Measurements from ENCODE around the gene SYT13.

SYT13 gene

DNA sequence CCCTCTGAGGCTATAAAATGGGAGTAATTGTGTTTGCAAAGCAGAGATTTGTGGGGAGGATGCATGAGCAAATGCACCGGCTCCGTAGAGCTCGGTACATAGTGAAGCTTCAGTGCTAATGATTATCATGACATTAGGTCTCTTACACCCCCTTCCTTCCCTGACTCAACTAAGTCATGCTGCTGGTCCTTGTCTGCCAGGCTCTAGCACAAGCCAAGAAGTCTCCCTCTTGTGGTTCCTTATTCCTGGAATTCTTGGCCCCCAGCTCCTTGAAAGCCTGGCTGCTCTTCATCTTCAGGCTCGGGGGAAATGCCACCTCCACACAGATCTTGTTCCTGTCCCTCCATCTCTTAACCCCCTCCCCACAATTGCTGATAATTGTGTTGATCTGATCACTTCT, 45.7 kb upstream of the SYT13 start:
- no peak for DNase-seq (ENCODE audit: extremely low read depth, low read depth)
- no peak overlapping the region for H3K4me3 ChIP-seq (replicated peaks; ENCODE audit: low read depth, low read length)
- TF ChIP-seq CTCF (IDR thresholded peaks at IDR 0.05; ENCODE audit: low read depth, low read length, missing control alignments): no peak

- no peak for TF ChIP-seq CTCF (IDR thresholded peaks at IDR 0.05; ENCODE audit: low read depth, low read length, missing control alignments)
- no peak overlapping the region for H3K4me3 ChIP-seq (replicated peaks; ENCODE audit: low read depth, low read length)
- DNase-seq (ENCODE audit: extremely low read depth, low read depth): no peak
Measured at GRCh38 chr11:45328726-45329125, 42.6 kb upstream of the SYT13 start.

GRCh38 chr11:45324459-45324858, 38.3 kb upstream of the SYT13 start:
- no peak for DNase-seq (ENCODE audit: extremely low read depth, low read depth)
- TF ChIP-seq CTCF (IDR thresholded peaks at IDR 0.05; ENCODE audit: low read depth, low read length, missing control alignments): no peak
- no peak overlapping the region for H3K4me3 ChIP-seq (replicated peaks; ENCODE audit: low read depth, low read length)

DNA sequence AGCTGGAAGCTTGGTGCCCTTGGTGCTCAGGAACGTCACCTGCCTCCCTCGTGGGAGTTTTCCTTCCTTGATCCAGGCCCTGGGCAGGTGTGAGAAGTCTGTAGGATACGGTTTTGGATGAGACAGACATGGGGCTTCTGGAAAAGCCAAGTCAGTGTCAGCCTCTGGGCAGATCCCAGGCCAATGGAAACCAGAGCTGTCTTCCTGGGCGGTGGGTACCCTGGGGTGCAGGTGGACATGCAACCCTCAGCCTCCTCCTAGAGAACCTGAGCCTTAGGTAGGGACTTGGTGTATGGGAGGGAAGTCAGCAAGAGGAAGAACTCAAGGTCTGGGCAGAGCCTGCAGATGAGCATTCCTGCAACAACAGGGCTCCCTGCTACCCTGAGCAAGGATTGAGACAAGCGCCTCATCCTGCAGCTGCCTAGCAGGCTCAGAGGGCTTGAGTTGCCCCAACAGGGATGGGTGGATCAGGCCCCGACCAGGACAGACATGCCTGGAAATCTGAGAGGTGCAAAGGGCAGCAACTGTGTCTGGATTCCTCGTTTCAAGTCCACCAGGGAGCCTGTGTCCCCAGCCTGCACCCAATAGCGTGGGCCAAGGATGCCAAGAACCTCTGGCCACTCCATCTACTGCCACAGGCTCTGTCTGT, 37.6 kb upstream of the SYT13 start:
- H3K4me3 ChIP-seq (replicated peaks; ENCODE audit: low read depth, low read length): no peak overlapping the region
- no peak for TF ChIP-seq CTCF (IDR thresholded peaks at IDR 0.05; ENCODE audit: low read depth, low read length, missing control alignments)
- DNase-seq (ENCODE audit: extremely low read depth, low read depth): no peak

DNA sequence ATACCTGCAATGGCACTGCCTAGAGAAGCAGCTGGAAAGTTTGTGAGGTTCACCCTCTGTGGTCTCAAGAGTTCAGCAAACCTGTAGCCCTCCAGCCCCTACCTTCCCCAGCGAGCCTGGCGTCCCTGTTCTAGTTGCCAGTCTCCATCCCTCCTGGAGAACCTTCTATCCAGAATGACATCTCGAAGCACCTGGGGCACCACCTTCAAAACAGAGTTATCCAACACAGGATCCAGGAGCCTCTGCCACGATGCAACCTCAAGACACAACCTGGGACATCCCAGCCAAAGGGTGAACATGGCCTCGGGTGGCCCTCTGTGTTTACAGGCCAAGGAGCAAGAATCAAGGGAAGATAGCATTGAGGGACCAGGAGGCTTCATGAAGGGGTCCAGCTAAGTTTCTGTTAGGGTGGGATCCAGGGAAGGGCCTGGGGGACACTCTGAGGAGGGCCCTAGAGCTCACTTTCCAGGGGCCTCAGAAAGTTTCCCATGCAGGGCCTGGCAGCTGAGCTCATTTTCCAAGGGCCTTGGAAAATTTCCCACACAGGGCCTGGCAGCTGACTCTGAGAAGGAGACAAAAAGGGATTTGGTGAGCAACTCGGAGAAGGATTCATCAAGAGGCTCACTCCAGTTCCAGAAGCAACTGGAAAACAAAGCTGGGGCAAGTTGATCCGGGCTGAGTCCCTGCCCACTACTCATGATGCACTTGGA, 36.9 kb upstream of the SYT13 start:
- H3K4me3 ChIP-seq (replicated peaks; ENCODE audit: low read depth, low read length): no peak overlapping the region
- no peak for TF ChIP-seq CTCF (IDR thresholded peaks at IDR 0.05; ENCODE audit: low read depth, low read length, missing control alignments)
- no peak for DNase-seq (ENCODE audit: extremely low read depth, low read depth)

DNA sequence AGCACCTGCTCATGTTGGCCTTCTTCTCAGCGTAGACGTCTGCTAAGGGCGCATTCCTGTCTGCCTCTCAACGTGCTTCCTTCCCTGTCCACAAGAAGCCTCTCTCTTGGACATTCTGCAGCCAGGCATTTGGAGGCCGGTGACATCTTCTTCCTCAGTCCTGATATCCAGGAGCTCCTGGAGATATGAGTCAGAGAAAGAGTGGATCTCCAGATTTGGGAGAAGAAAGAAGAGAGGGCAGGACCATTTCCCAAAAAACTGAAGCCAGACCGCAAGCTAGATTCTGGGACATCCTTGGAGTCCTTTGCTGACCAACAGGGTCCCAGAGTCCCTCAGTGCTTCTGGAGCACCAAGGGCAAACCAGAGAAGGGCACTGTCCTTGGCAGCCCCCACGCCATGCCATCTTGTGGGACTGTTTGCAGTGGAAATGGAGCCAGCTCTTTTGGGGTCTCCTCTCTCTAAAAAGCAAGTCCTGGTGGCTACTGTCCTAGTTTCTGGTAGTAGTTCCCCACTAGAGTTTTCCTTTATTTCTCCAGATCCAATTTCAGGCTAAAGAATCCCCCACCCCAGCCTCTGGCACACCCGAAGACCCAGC, 36.1 kb upstream of the SYT13 start:
- no peak overlapping the region for H3K4me3 ChIP-seq (replicated peaks; ENCODE audit: low read depth, low read length)
- TF ChIP-seq CTCF (IDR thresholded peaks at IDR 0.05; ENCODE audit: low read depth, low read length, missing control alignments): no peak
- no peak for DNase-seq (ENCODE audit: extremely low read depth, low read depth)
